Measurements from ENCODE around the gene PACSIN1. TPM values are rescaled to one million over a fixed set of nuclear protein-coding genes. Genes with fewer than 3 reads are reported as not detected.

PACSIN1 gene
- total RNA-seq, 1 experiment from 2014 or later = 7.0 TPM

- Histone ChIP-seq H3K27ac (ENCODE audit: insufficient read length, low read depth, low read length) (no peak overlapping the region), H3K23ac (ENCODE audit: insufficient read length, low read depth, low read length) (no peak overlapping the region), H3K4ac (ENCODE audit: low read depth, low read length) (no peak overlapping the region), H3K56ac (ENCODE audit: insufficient read length, low read depth, low read length) (no peak overlapping the region), H3K14ac (ENCODE audit: insufficient read depth, low read length) (no peak overlapping the region), H4K91ac (ENCODE audit: insufficient read length, low read depth, low read length) (no peak overlapping the region), H2BK5ac (ENCODE audit: insufficient read length, low read length) (no peak overlapping the region), H3K9me3 (ENCODE audit: control insufficient read depth, low read depth, low read length) (no peaks in the 10 kb centered on the region), H2BK20ac (ENCODE audit: low read depth, low read length, poor library complexity, severe bottlenecking) (no peak overlapping the region), H4K20me1 (ENCODE audit: control insufficient read depth, insufficient read depth, insufficient read length) (no peaks in the 10 kb centered on the region), H3K79me1 (ENCODE audit: insufficient read depth, low read depth, low read length, poor library complexity, severe bottlenecking) (no peaks in the 10 kb centered on the region), H3K79me2 (ENCODE audit: insufficient read depth, low read length) (no peaks in the 10 kb centered on the region), H2BK12ac (ENCODE audit: insufficient read length, low read depth, low read length) (no peak overlapping the region), H4K5ac (ENCODE audit: insufficient read length, low read depth, low read length) (no peak overlapping the region), H2BK15ac (ENCODE audit: low read depth, low read length) (no peak overlapping the region), H3K9ac (ENCODE audit: extremely low read depth, insufficient read length, low read length) (no peak overlapping the region), H4K8ac (replicated peaks; ENCODE audit: insufficient read length, low read depth, low read length) (no peak overlapping the region), H3T11ph (ENCODE audit: low read length) (no peak overlapping the region), H3K18ac (ENCODE audit: insufficient read length, low read depth, low read length) (no peak overlapping the region), H2AK5ac (ENCODE audit: insufficient read length, low read length) (no peak overlapping the region), H2BK120ac (ENCODE audit: low read depth, low read length, poor library complexity, severe bottlenecking) (no peak overlapping the region), H3K4me1 (ENCODE audit: insufficient read depth, low read length) (peaks cover 2% of the 10 kb centered on the region; the same call in 1 of the 2 replicates), H3K23me2 (ENCODE audit: insufficient read length, low read depth, low read length, poor library complexity, severe bottlenecking) (no peaks in the 10 kb centered on the region), H2AFZ (ENCODE audit: low read length) (no peak overlapping the region), H3K27me3 (ENCODE audit: insufficient read depth, low read length) (no peaks in the 10 kb centered on the region), H3K4me2 (ENCODE audit: insufficient read depth, insufficient read length, low read length) (no peak overlapping the region)
- peaks cover 7 to 27% of the 10 kb centered on the region in 2 experiments for H3K4me1 Mint-ChIP-seq
- no peak overlapping the region for H3K4me3 Mint-ChIP-seq
- no peak for DNase-seq
- H3K36me3 Mint-ChIP-seq (ENCODE audit: insufficient read depth in 1 of 3, low read depth in 3 of 3) = no peaks in the 10 kb centered on the region
- H3K27me3 Mint-ChIP-seq (ENCODE audit: low read depth) = no peaks in the 10 kb centered on the region
- H3K27ac Mint-ChIP-seq = no peak overlapping the region
- TF ChIP-seq, protein P1, sequence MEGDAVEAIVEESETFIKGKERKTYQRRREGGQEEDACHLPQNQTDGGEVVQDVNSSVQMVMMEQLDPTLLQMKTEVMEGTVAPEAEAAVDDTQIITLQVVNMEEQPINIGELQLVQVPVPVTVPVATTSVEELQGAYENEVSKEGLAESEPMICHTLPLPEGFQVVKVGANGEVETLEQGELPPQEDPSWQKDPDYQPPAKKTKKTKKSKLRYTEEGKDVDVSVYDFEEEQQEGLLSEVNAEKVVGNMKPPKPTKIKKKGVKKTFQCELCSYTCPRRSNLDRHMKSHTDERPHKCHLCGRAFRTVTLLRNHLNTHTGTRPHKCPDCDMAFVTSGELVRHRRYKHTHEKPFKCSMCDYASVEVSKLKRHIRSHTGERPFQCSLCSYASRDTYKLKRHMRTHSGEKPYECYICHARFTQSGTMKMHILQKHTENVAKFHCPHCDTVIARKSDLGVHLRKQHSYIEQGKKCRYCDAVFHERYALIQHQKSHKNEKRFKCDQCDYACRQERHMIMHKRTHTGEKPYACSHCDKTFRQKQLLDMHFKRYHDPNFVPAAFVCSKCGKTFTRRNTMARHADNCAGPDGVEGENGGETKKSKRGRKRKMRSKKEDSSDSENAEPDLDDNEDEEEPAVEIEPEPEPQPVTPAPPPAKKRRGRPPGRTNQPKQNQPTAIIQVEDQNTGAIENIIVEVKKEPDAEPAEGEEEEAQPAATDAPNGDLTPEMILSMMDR (conservative IDR thresholded peaks at IDR 0.05) = no peak
- H3K9me3 Mint-ChIP-seq = no peaks in the 10 kb centered on the region
- no CpG with 5 or more reads among the region's 10 CpGs for WGBS (ENCODE audit: extremely low coverage, insufficient read length, low lambda C conversion rate)
These were observed 56.9 kb downstream of the PACSIN1 start for GRCh38 chr6:34522761-34523160.
